K562 (cell line): Measurements from ENCODE around the gene TFEB. TPM values are rescaled to one million over a fixed set of nuclear protein-coding genes. Genes with fewer than 3 reads are reported as not detected.

ENCODE experiments used
- ATAC-seq: fragments of 200-7000 bp; cut with Tn5 transposase; 3 replicates; pipeline ENCODE4 v1.9.1; 2020; ENCODE audit warnings: moderate library complexity
- BruUV-seq: library from RNA; stranded (reverse); fragments of 400-500 nt; replicated peaks from 2 replicates; lab custom pipeline; 2021; lab: Mats Ljungman, UMichigan
- CTCF ChIA-PET: fragments of 300-600 bp; formaldehyde crosslinking; extraction: SDS; loops from one replicate; lab custom pipeline; 2021; ENCODE audit warnings: low intra/inter-chr PET ratio; lab: Yijun Ruan, JAX
- POLR2A ChIA-PET: fragments of 300-600, 350-650 bp; sonication (Branson Sonifier 250); formaldehyde crosslinking; extraction: SDS; loops from one replicate; lab custom pipeline; 2021; ENCODE audit warnings: antibody characterized with exemption, inconsistent platforms; lab: Yijun Ruan, JAX
- DNase-seq, 4 experiments: peaks; one replicate each; pipeline versions ENCODE4 v3.0.0 to v3.0.0-alpha.2; 2011 to 2018; ENCODE audit warnings: low spot score in 3 of 4, mixed read lengths in 3 of 4; ENCODE audit errors: extremely low read depth in 1 of 4
- FAIRE-seq: peaks from 2 replicates; lab custom pipeline; 2011; peaks lifted over from hg19 to GRCh38; lab: Jason Lieb, UNC
- H2AFZ ChIP-seq: 2 replicates; pipeline ENCODE4 v1.6.0; 2011; ENCODE audit warnings: low read depth, low read length, control low read depth, inconsistent platforms
- H3K27ac ChIP-seq: fragments of 200-600 bp; 3 replicates; pipeline ENCODE4 v1.8.0; 2011; ENCODE audit warnings: low read depth, mild to moderate bottlenecking, control low read depth, inconsistent platforms, low read length, moderate library complexity, mixed read lengths; ENCODE audit errors: extremely low read depth
- H3K27me3 ChIP-seq, 2 experiments: fragments of 300-600 bp in 1 of 2; 2 replicates in 1 of 2; 3 replicates in 1 of 2; pipeline versions ENCODE4 v1.6.0 to v1.8.0; 2011; ENCODE audit warnings: inconsistent platforms in 2 of 2, low read length in 2 of 2, mild to moderate bottlenecking in 1 of 2, mixed read lengths in 1 of 2, moderate library complexity in 1 of 2; ENCODE audit not compliant: control insufficient read depth in 2 of 2, insufficient read depth in 2 of 2
- H3K36me3 ChIP-seq: fragments of 300-600 bp; 3 replicates; pipeline ENCODE4 v1.8.0; 2011; ENCODE audit warnings: mild to moderate bottlenecking, low read length, inconsistent platforms; ENCODE audit not compliant: control insufficient read depth, insufficient read depth
- H3K4me1 ChIP-seq, 2 experiments: fragments of 200-600 bp in 1 of 2; replicated peaks in 1 of 2; 2 replicates in 1 of 2; 3 replicates in 1 of 2; pipeline versions ENCODE4 v1.5.1 to v1.8.0; 2011; ENCODE audit warnings: inconsistent platforms in 2 of 2, low read length in 2 of 2, mild to moderate bottlenecking in 1 of 2, mixed read lengths in 1 of 2, moderate library complexity in 1 of 2; ENCODE audit not compliant: control insufficient read depth in 2 of 2, insufficient read depth in 2 of 2
- H3K4me2 ChIP-seq: 2 replicates; pipeline ENCODE4 v1.6.1; 2011; ENCODE audit warnings: low read length, control low read depth, inconsistent platforms, mixed read lengths; ENCODE audit not compliant: insufficient read depth
- H3K4me3 ChIP-seq: fragments of 200-600 bp; sonication (generic), shearing (Covaris generic); 2 replicates; pipeline ENCODE4 v1.5.1; 2016; ENCODE audit warnings: control low read depth, inconsistent platforms
- H3K79me2 ChIP-seq: fragments of 200-600 bp; 3 replicates; pipeline ENCODE4 v1.8.0; 2011; ENCODE audit warnings: low read length, inconsistent platforms; ENCODE audit not compliant: control insufficient read depth, insufficient read depth
- H3K9ac ChIP-seq, 2 experiments: 2 replicates each; pipeline versions ENCODE4 v1.6.0 to v1.6.1; 2011; ENCODE audit warnings: low read depth in 2 of 2, low read length in 2 of 2, control low read depth in 1 of 2, inconsistent platforms in 1 of 2, mild to moderate bottlenecking in 1 of 2, mixed read lengths in 1 of 2; ENCODE audit not compliant: insufficient read depth in 1 of 2
- H3K9me1 ChIP-seq: one replicate; pipeline ENCODE4 v1.6.0; 2011; ENCODE audit warnings: inconsistent platforms, mild to moderate bottlenecking, low read length, moderate library complexity; ENCODE audit not compliant: control insufficient read depth, insufficient read depth
- H3K9me3 ChIP-seq: replicated peaks from 2 replicates; pipeline ENCODE4 v1.5.1; 2011; ENCODE audit warnings: low read depth, low read length, inconsistent platforms; ENCODE audit not compliant: control insufficient read depth, insufficient read depth
- H4K20me1 ChIP-seq: replicated peaks from 2 replicates; pipeline ENCODE4 v1.6.1; 2011; ENCODE audit warnings: low read length, inconsistent platforms, mixed read lengths; ENCODE audit not compliant: control insufficient read depth, insufficient read depth
- CHD1 ChIP-seq: fragments of 200-600 bp; sonication (generic); IDR thresholded peaks from one replicate; pipeline ENCODE4 v1.6.1; 2012; ENCODE audit warnings: mild to moderate bottlenecking, moderate library complexity, low read length, inconsistent platforms
- CREB1 ChIP-seq, 2 experiments: sonication (generic) in 1 of 2; formaldehyde crosslinking in 1 of 2; IDR thresholded peaks; 2 replicates each; pipeline versions ENCODE4 v1.6.1 to v1.8.0; 2012 to 2022; ENCODE audit warnings: inconsistent platforms in 1 of 2, mild to moderate bottlenecking in 1 of 2, missing genetic modification reagents in 1 of 2, moderate library complexity in 1 of 2
- ELF4 ChIP-seq: fragments of 450-650 bp; formaldehyde crosslinking; IDR thresholded peaks from 2 replicates; pipeline ENCODE4 v1.4.0; 2022; ENCODE audit warnings: missing genetic modification characterization
- NCOR1 ChIP-seq: fragments of 450-650 bp; IDR thresholded peaks from 2 replicates; pipeline ENCODE4 v1.6.1; 2016; ENCODE audit warnings: mild to moderate bottlenecking, moderate library complexity
- POLR2B ChIP-seq: fragments of 450-650 bp; IDR thresholded peaks from 2 replicates; pipeline ENCODE4 v1.6.1; 2018; ENCODE audit warnings: low read depth; ENCODE audit not compliant: partially characterized antibody
- PRDM10 ChIP-seq: fragments of 450-650 bp; IDR thresholded peaks from 2 replicates; pipeline ENCODE4 v1.6.1; 2018; ENCODE audit not compliant: partially characterized antibody
- SMAD1 ChIP-seq: fragments of 150-350 bp; IDR thresholded peaks from 2 replicates; pipeline ENCODE4 v1.6.1; 2014; ENCODE audit warnings: low read length, low read depth; ENCODE audit not compliant: partially characterized antibody
- TCF7L2 ChIP-seq: fragments of 150-350 bp; IDR thresholded peaks from 2 replicates; pipeline ENCODE4 v1.6.1; 2016; ENCODE audit warnings: low read depth, mild to moderate bottlenecking, low read length, moderate library complexity
- WGBS: fragments of 100-300 bp; shearing (Covaris generic); methylation state at CpG from one replicate; pipeline ENCODE4 v1.1.6; 2016; ENCODE audit warnings: low coverage, mixed read lengths; ENCODE audit not compliant: insufficient coverage; ENCODE audit errors: missing lambda C conversion rate; 5-methylcytosine and 5-hydroxymethylcytosine counted together
- in situ Hi-C: fragments of 300-500 bp; cut with MboI; formaldehyde crosslinking; loops from 4 replicates; pipeline ENCODE4 v1.15.0; 2018; ENCODE audit warnings: inconsistent platforms, mixed read lengths
- intact Hi-C: fragments of 100-400 bp; cut with micrococcal nuclease; formaldehyde crosslinking; loops from 2 replicates; pipeline ENCODE4 v1.14.2; 2022
- polyA plus RNA-seq, 8 experiments: library from polyadenylated mRNA; depleted of rRNA in 4 of 8; stranded (reverse) in 5 of 8; unstranded in 3 of 8; fragments of >200 nt; fragmentation: Nextera tagmentation in 2 of 8; fragmentation: Illumina TruSeq in 1 of 8; extraction: Ambion mirVana in 2 of 8; extraction: Trizol in 1 of 8; gene quantifications; 2 replicates each; pipeline versions ENCODE4 v1.2.1 to v1.2.3, GENCODE V29; 2011 to 2014; ENCODE audit warnings: inconsistent platforms in 1 of 8, missing spikeins in 1 of 8
- total RNA-seq, 7 experiments: library from RNA; depleted of rRNA in 6 of 7; stranded (reverse); fragments of >200 nt in 6 of 7; fragmentation: Illumina TruSeq in 2 of 7; extraction: Trizol in 2 of 7; gene quantifications; 2 replicates each; pipeline versions ENCODE4 v1.2.1 to v1.2.3, GENCODE V29; 2011 to 2021; ENCODE audit warnings: low replicate concordance in 1 of 7
- TF ChIP-seq, protein P1 (sequence below): sonication (generic); formaldehyde crosslinking; IDR thresholded peaks from 2 replicates; pipeline ENCODE4 v1.8.0; 2022; ENCODE audit warnings: mild to moderate bottlenecking, missing genetic modification reagents
- TF ChIP-seq, protein P2 (sequence below): fragments of 250-450 bp; sonication (Bioruptor Pico); IDR thresholded peaks from 2 replicates; pipeline ENCODE4 v1.4.0; 2020; ENCODE audit warnings: borderline replicate concordance

The TFEB gene
- total and polyA plus RNA-seq, 9 of the 15 experiments (the other 6 are each of a cell fraction or from before 2014, with no cell fraction given), result 0.04 to 4.7 (median 2.0) TPM

GRCh38 chr6:41709375-41709774 lies 26.0 kb downstream of the TFEB start (continued):
- no peak for TF ChIP-seq PRDM10

- no peak overlapping the region for H3K4me3 ChIP-seq
- H2AFZ ChIP-seq, result no peak overlapping the region
- 8% methylated on average over 3 of the region's 3 CpGs for WGBS
- peaks cover 0 to 33% of the 10 kb centered on the region in 2 experiments; a peak in 3 of 5 replicates for H3K27me3 ChIP-seq
- no TSS peak for BruUV-seq
- POLR2A ChIA-PET, result interaction anchor here (0.7 to 1.4 kb wide), 3 partner anchors 9 to 23 kb away, joined by 3 to 4 read pairs (median 4); no protein-coding TSS in a partner anchor
- no peak overlapping the region for H3K4me2 ChIP-seq
- in situ Hi-C loops (no loop called here), intact Hi-C loops (loop anchor here (10.0 kb wide), 1 partner anchor 336 kb away; no protein-coding TSS in a partner anchor)
- no peaks in the 10 kb centered on the region for H3K9me1 ChIP-seq
- peaks cover 0 to 22% of the 10 kb centered on the region in 2 experiments; a peak in 2 of 5 replicates for H3K4me1 ChIP-seq
- CTCF ChIA-PET, result no interaction called here
- ATAC-seq (no peak), DNase-seq (no peak), FAIRE-seq (no peak)
- peaks cover 13% of the 10 kb centered on the region; the same call in 1 of the 2 replicates for H4K20me1 ChIP-seq
- H3K36me3 ChIP-seq, result no peaks in the 10 kb centered on the region
- H3K9me3 ChIP-seq, result no peaks in the 10 kb centered on the region
- H3K9ac ChIP-seq, result no peak overlapping the region
- H3K27ac ChIP-seq, result no peak overlapping the region
- H3K79me2 ChIP-seq, result no peaks in the 10 kb centered on the region
- TF ChIP-seq ELF4 (CRISPR knock-in tag), result no peak
- TF ChIP-seq TCF7L2, result no peak
- TF ChIP-seq CREB1 (IDR thresholded peaks at IDR 0.05), result no peak
- no peak for TF ChIP-seq CREB1 (CRISPR knock-in tag; IDR thresholded peaks at IDR 0.05)
- no peak for TF ChIP-seq NCOR1
- TF ChIP-seq CHD1, result no peak
- TF ChIP-seq POLR2B, result no peak
- TF ChIP-seq, protein P1, sequence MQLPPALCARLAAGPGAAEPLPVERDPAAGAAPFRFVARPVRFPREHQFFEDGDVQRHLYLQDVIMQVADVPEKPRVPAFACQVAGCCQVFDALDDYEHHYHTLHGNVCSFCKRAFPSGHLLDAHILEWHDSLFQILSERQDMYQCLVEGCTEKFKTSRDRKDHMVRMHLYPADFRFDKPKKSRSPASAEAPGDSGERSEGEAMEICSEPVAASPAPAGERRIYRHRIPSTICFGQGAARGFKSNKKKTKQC (CRISPR knock-in tag), result no peak
- no peak for TF ChIP-seq SMAD1
- TF ChIP-seq, protein P2, sequence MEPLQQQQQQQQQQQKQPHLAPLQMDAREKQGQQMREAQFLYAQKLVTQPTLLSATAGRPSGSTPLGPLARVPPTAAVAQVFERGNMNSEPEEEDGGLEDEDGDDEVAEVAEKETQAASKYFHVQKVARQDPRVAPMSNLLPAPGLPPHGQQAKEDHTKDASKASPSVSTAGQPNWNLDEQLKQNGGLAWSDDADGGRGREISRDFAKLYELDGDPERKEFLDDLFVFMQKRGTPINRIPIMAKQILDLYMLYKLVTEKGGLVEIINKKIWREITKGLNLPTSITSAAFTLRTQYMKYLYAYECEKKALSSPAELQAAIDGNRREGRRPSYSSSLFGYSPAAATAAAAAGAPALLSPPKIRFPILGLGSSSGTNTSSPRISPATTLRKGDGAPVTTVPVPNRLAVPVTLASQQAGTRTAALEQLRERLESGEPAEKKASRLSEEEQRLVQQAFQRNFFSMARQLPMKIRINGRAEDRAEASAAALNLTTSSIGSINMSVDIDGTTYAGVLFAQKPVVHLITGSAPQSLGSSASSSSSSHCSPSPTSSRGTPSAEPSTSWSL (CRISPR knock-in tag), result no peak
Observed at GRCh38 chr6:41708856-41709255, 26.6 kb downstream of the TFEB start.
